HG03066 (cell line): Measurements from ENCODE around the gene VARS1.

ENCODE experiments used
- ATAC-seq: cut with Tn5 transposase; IDR thresholded peaks from one replicate; pipeline ENCODE4 v1.9.1; 2021; ENCODE audit warnings: low read depth; ENCODE audit not compliant: unreplicated experiment

VARS1 gene

GRCh38 chr6:31749301-31750036 lies 46.1 kb downstream of the VARS1 start:
- no peak for ATAC-seq
